Natural killer cell (primary cell): Measurements from ENCODE around the gene BCAS1. TPM values are rescaled to one million over a fixed set of nuclear protein-coding genes. Genes with fewer than 3 reads are reported as not detected.

Experiments
- ATAC-seq, 3 donors: fragments of 150-1000 bp in 2 of 3; fragments of 200-7000 bp in 1 of 3; cut with Tn5 transposase; 1 replicate in 1 of 3; 2 replicates in 2 of 3; pipeline ENCODE4 v1.10.0; 2021; ENCODE audit warnings: mild to moderate bottlenecking in 2 of 3, moderate library complexity in 2 of 3
- DNase-seq, 2 donors: peaks; one replicate each; pipeline versions ENCODE4 v3.0.0 to v3.0.0-alpha.2; 2013 to 2021; ENCODE audit warnings: mixed read lengths in 1 of 2
- H3K27ac ChIP-seq: one replicate; pipeline ENCODE4 v1.5.1; 2013; ENCODE audit warnings: mild to moderate bottlenecking, low read length
- H3K27me3 ChIP-seq: one replicate; pipeline ENCODE4 v1.6.1; 2013; ENCODE audit warnings: low read length; ENCODE audit not compliant: control insufficient read depth, insufficient read depth
- H3K36me3 ChIP-seq: one replicate; pipeline ENCODE4 v1.6.1; 2013; ENCODE audit warnings: low read length; ENCODE audit not compliant: control insufficient read depth, insufficient read depth
- H3K4me1 ChIP-seq: one replicate; pipeline ENCODE4 v1.6.1; 2013; ENCODE audit warnings: low read length; ENCODE audit not compliant: control insufficient read depth, insufficient read depth
- H3K4me3 ChIP-seq: one replicate; pipeline ENCODE4 v1.5.1; 2013; ENCODE audit warnings: low read length
- H3K9me3 ChIP-seq: one replicate; pipeline ENCODE4 v1.6.1; 2013; ENCODE audit warnings: low read length; ENCODE audit not compliant: control insufficient read depth, insufficient read depth
- H3K27ac Mint-ChIP-seq, 2 donors: one replicate each; pipeline ENCODE4 v1.8.0; 2022; ENCODE audit warnings: mild to moderate bottlenecking in 2 of 2, mixed read lengths in 2 of 2, moderate library complexity in 1 of 2
- H3K27me3 Mint-ChIP-seq, 2 donors: one replicate each; pipeline ENCODE4 v1.8.0; 2022; ENCODE audit warnings: low read depth in 2 of 2, mixed read lengths in 2 of 2
- H3K36me3 Mint-ChIP-seq: one replicate; pipeline ENCODE4 v1.8.0; 2022; ENCODE audit warnings: mixed read lengths
- H3K4me1 Mint-ChIP-seq, 2 donors: one replicate each; pipeline ENCODE4 v1.8.0; 2022; ENCODE audit warnings: mixed read lengths in 2 of 2
- H3K4me3 Mint-ChIP-seq: one replicate; pipeline ENCODE4 v1.8.0; 2022; ENCODE audit warnings: mild to moderate bottlenecking, moderate library complexity, mixed read lengths
- H3K9me3 Mint-ChIP-seq, 2 donors: one replicate each; pipeline ENCODE4 v1.8.0; 2022; ENCODE audit warnings: mixed read lengths in 2 of 2
- CTCF ChIP-seq: fragments of 200-600 bp; IDR thresholded peaks from one replicate; pipeline ENCODE4 v1.8.0; 2022; ENCODE audit warnings: antibody characterized with exemption
- WGBS: methylation state at CpG from one replicate; pipeline ENCODE4 v1.1.7; 2013; ENCODE audit warnings: missing lambda C conversion rate; ENCODE audit not compliant: insufficient coverage; 5-methylcytosine and 5-hydroxymethylcytosine counted together
- intact Hi-C: fragments of 100-400 bp; cut with micrococcal nuclease; formaldehyde crosslinking; loops from one replicate; pipeline ENCODE4 v1.14.2; 2022
- total RNA-seq, 4 donors: library from RNA; stranded (reverse); fragments of 120-200 nt in 1 of 4; gene quantifications; one replicate each; pipeline versions ENCODE4 v1.2.3 to v1.2.4, GENCODE V29; 2013 to 2022

The BCAS1 gene
- total RNA-seq, 3 donors from 2014 or later (not counting 1 experiment from before 2014, with no cell fraction given) = 0.31 to 1.2 (median 0.68) TPM

GRCh38 chr20:53938739-53939138 is 131.7 kb downstream of the BCAS1 start:
- intact Hi-C loops = no loop called here
- H3K4me3 Mint-ChIP-seq = no peak overlapping the region
- H3K27ac ChIP-seq = no peak overlapping the region
- no peaks in the 10 kb centered on the region for H3K36me3 Mint-ChIP-seq
- no peak overlapping the region for H3K27ac Mint-ChIP-seq
- H3K4me1 ChIP-seq = peaks cover 46% of the 10 kb centered on the region
- ATAC-seq (no peak), DNase-seq (no peak)
- H3K27me3 Mint-ChIP-seq = peaks cover 0 to 3% of the 10 kb centered on the region in 2 donors
- H3K9me3 Mint-ChIP-seq = no peaks in the 10 kb centered on the region
- TF ChIP-seq CTCF = no peak
- no peak overlapping the region for H3K4me3 ChIP-seq
- WGBS = 75% methylated on average over 1 of the region's 1 CpG
- H3K36me3 ChIP-seq = no peaks in the 10 kb centered on the region
- H3K27me3 ChIP-seq = no peaks in the 10 kb centered on the region
- H3K4me1 Mint-ChIP-seq = peaks cover 38 to 54% of the 10 kb centered on the region in 2 donors
- no peaks in the 10 kb centered on the region for H3K9me3 ChIP-seq

GRCh38 chr20:53937929-53938367 is 132.4 kb downstream of the BCAS1 start:
- Mint-ChIP-seq H3K9me3 (no peaks in the 10 kb centered on the region), H3K27me3 (peaks cover 0 to under 1% of the 10 kb centered on the region in 2 donors), H3K27ac (peak overlapping the region; percentile 45 to 62), H3K4me3 (peak overlapping the region; percentile 26), H3K4me1 (peaks cover 45 to 57% of the 10 kb centered on the region in 2 donors), H3K36me3 (no peaks in the 10 kb centered on the region)
- intact Hi-C loops = no loop called here
- TF ChIP-seq CTCF = no peak
- H3K27ac ChIP-seq = no peak overlapping the region
- no peak overlapping the region for H3K4me3 ChIP-seq
- DNase-seq (no peak), ATAC-seq (no peak)
- 74% methylated on average over 5 of the region's 5 CpGs for WGBS
- no peaks in the 10 kb centered on the region for H3K27me3 ChIP-seq
- H3K4me1 ChIP-seq = peaks cover 49% of the 10 kb centered on the region
- H3K9me3 ChIP-seq = no peaks in the 10 kb centered on the region
- no peaks in the 10 kb centered on the region for H3K36me3 ChIP-seq

GRCh38 chr20:53937339-53937741 is 133.1 kb downstream of the BCAS1 start:
- intact Hi-C loops = no loop called here
- H3K9me3 ChIP-seq = no peaks in the 10 kb centered on the region
- TF ChIP-seq CTCF = no peak
- WGBS = 99% methylated on average over 5 of the region's 5 CpGs
- no peak overlapping the region for H3K27ac ChIP-seq
- H3K4me1 ChIP-seq = peaks cover 49% of the 10 kb centered on the region
- Mint-ChIP-seq H3K4me1 (peaks cover 45 to 57% of the 10 kb centered on the region in 2 donors), H3K4me3 (no peak overlapping the region), H3K9me3 (no peaks in the 10 kb centered on the region), H3K27ac (peak overlapping the region; percentile 9 to 44), H3K27me3 (no peaks in the 10 kb centered on the region), H3K36me3 (no peaks in the 10 kb centered on the region)
- no peaks in the 10 kb centered on the region for H3K27me3 ChIP-seq
- ATAC-seq = no peak
- H3K36me3 ChIP-seq = no peaks in the 10 kb centered on the region
- DNase-seq = no peak
- no peak overlapping the region for H3K4me3 ChIP-seq
